Cardiac muscle cell (in vitro differentiated cells and primary cell): Measurements from ENCODE around the gene SLC25A43. TPM values are rescaled to one million over a fixed set of nuclear protein-coding genes. Genes with fewer than 3 reads are reported as not detected.
"Not testable (repeated sequence)": the region's sequence is repeated elsewhere in the genome, so short reads cannot be mapped to it uniquely, and the experiment has no call there.

ENCODE experiments used
- DNase-seq, 2 donors: peaks; one replicate each; pipeline versions ENCODE4 v3.0.0 to v3.0.0-alpha.2; 2010 to 2017; ENCODE audit warnings: low read depth in 1 of 2, low spot score in 1 of 2
- H3K27ac ChIP-seq: fragments of 200-600 bp; sonication (generic); 2 replicates; pipeline ENCODE4 v1.5.1; 2016
- H3K27me3 ChIP-seq: fragments of 200-600 bp; sonication (generic); 2 replicates; pipeline ENCODE4 v1.6.0; 2016; ENCODE audit warnings: control low read depth
- H3K36me3 ChIP-seq: fragments of 200-600 bp; sonication (generic); 2 replicates; pipeline ENCODE4 v1.5.1; 2016; ENCODE audit warnings: control low read depth
- H3K4me1 ChIP-seq: fragments of 200-600 bp; sonication (generic); 2 replicates; pipeline ENCODE4 v1.8.1; 2017; ENCODE audit warnings: low read depth, mild to moderate bottlenecking, mixed run types
- H3K4me3 ChIP-seq: fragments of 200-600 bp; sonication (generic); 2 replicates; pipeline ENCODE4 v1.5.1; 2016; ENCODE audit warnings: mild to moderate bottlenecking
- H3K9me3 ChIP-seq: fragments of 200-600 bp; sonication (generic); 2 replicates; pipeline ENCODE4 v1.5.1; 2017; ENCODE audit warnings: low read depth, mild to moderate bottlenecking, control low read depth
- polyA plus RNA-seq: library from polyadenylated mRNA; unstranded; fragments of >200 nt; fragmentation: Nextera tagmentation; extraction: Ambion mirVana; gene quantifications from 2 replicates; pipeline ENCODE4 v1.2.1, GENCODE V29; 2016
- total RNA-seq: library from RNA; depleted of rRNA; stranded (reverse); fragments of >200 nt; gene quantifications from 2 replicates; pipeline ENCODE4 v1.2.3, GENCODE V29; 2016
- TF ChIP-seq, protein P1 (sequence below): IDR thresholded peaks from 2 replicates; pipeline ENCODE4 v1.5.1; 2012; ENCODE audit warnings: low read depth, mild to moderate bottlenecking, low read length

SLC25A43 gene
- total and polyA plus RNA-seq, 2 experiments from 2014 or later = 3.0 to 3.5 TPM

DNA sequence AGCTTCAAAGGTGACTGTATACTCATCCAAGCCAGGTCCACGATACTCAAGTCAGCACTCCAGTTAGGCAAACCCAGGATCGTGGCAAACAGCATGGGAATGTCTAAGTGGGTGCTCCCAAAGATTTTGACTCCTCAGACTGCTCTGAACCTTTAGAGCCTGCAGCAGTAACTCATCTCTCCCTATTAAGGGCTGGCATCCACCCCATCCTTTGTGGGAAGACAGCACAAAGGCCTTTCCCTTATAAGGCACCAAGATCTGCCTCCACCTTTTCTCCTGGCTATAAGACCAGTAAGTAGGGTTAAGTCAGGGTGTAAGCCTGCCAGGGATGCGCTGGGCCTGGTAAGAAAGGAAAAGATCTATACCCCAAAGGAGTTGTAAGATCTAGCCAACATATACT lies 23.6 kb upstream of the SLC25A43 start:
- no peaks in the 10 kb centered on the region for H3K36me3 ChIP-seq
- H3K4me1 ChIP-seq = no peaks in the 10 kb centered on the region
- no peaks in the 10 kb centered on the region for H3K27me3 ChIP-seq
- TF ChIP-seq, protein P1, sequence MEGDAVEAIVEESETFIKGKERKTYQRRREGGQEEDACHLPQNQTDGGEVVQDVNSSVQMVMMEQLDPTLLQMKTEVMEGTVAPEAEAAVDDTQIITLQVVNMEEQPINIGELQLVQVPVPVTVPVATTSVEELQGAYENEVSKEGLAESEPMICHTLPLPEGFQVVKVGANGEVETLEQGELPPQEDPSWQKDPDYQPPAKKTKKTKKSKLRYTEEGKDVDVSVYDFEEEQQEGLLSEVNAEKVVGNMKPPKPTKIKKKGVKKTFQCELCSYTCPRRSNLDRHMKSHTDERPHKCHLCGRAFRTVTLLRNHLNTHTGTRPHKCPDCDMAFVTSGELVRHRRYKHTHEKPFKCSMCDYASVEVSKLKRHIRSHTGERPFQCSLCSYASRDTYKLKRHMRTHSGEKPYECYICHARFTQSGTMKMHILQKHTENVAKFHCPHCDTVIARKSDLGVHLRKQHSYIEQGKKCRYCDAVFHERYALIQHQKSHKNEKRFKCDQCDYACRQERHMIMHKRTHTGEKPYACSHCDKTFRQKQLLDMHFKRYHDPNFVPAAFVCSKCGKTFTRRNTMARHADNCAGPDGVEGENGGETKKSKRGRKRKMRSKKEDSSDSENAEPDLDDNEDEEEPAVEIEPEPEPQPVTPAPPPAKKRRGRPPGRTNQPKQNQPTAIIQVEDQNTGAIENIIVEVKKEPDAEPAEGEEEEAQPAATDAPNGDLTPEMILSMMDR = no peak
- H3K9me3 ChIP-seq = no peaks in the 10 kb centered on the region
- H3K27ac ChIP-seq = no peak overlapping the region
- H3K4me3 ChIP-seq = no peak overlapping the region
- no peak for DNase-seq

DNA sequence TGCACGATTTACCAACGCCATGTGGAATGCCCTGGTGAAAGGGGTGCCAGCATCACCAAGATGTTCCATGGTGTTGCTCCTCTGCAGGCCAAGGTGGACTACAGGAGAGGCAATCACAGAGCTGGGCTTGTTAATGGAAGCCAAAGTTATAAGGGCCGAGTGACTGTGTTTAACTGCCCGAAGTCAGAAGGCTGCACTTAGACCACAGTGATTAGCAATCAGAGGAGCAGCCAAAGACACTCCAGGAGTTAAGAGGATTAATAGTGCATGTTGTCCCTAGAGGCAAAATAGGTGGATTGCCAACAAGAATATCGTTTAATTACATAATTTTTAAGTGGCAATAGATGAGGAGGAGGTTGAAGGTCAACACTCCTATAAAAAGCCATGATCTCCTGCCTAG lies 22.8 kb upstream of the SLC25A43 start:
- no peak for DNase-seq
- H3K27me3 ChIP-seq = no peaks in the 10 kb centered on the region
- H3K27ac ChIP-seq = no peak overlapping the region
- H3K4me3 ChIP-seq = no peak overlapping the region
- H3K36me3 ChIP-seq = no peaks in the 10 kb centered on the region
- H3K9me3 ChIP-seq = no peaks in the 10 kb centered on the region
- H3K4me1 ChIP-seq = no peaks in the 10 kb centered on the region
- TF ChIP-seq, protein P1 = no peak

DNA sequence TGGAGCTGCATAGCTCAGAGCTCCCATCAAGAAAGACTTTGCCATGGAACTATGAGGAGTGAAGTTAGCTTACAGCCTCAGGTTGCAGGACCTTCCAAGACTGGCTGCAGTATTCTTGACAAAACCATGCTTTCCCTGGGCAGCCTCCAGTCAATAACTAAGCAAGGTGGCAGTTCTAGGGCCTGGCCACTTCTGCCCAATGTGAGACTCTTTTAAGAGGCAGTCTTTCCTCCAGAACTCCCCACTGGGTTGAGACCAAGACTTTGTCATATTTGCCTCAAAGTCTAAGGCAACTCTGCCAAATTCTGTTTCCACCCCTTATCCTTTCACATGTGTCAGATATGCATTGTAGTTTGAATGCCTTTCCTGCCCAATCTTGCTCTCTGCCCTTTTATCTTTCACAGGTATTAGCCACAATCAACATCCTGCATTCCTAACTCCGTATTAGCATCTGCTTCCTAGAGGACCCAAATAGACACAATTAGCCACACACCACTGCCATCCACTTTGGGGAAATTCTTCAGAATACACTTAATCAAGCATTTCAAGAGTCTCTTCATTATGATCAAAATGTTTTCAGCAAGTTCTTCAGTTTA lies 17.7 kb upstream of the SLC25A43 start:
- Histone ChIP-seq H3K27ac (no peak overlapping the region), H3K9me3 (no peaks in the 10 kb centered on the region), H3K4me1 (no peaks in the 10 kb centered on the region), H3K36me3 (no peaks in the 10 kb centered on the region), H3K27me3 (no peaks in the 10 kb centered on the region), H3K4me3 (no peak overlapping the region)
- TF ChIP-seq, protein P1 = no peak
- DNase-seq = no peak

DNA sequence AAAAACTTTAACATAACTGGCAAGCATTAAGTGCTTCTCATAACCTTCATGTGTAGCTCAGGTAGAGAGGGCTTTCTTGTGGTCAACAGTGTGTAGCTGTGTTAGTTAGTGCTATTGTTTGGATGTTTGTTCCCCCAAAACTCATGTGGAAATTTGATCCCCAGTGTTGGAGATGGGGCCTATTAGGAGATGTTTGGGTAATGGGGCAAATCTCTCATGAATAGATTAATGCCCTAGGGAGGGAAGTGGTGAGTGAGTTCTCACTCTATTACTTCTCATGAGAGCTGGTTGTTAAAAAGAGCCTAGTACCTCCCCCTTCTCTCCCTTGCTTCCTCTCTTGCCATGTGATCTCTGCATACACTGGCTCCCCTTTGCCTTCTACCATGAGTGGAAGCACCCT lies 16.5 kb upstream of the SLC25A43 start:
- H3K27ac ChIP-seq = no peak overlapping the region
- no peaks in the 10 kb centered on the region for H3K4me1 ChIP-seq
- H3K27me3 ChIP-seq = no peaks in the 10 kb centered on the region
- no peak overlapping the region for H3K4me3 ChIP-seq
- DNase-seq = no peak
- TF ChIP-seq, protein P1 = no peak
- H3K36me3 ChIP-seq = no peaks in the 10 kb centered on the region
- no peaks in the 10 kb centered on the region for H3K9me3 ChIP-seq

DNA sequence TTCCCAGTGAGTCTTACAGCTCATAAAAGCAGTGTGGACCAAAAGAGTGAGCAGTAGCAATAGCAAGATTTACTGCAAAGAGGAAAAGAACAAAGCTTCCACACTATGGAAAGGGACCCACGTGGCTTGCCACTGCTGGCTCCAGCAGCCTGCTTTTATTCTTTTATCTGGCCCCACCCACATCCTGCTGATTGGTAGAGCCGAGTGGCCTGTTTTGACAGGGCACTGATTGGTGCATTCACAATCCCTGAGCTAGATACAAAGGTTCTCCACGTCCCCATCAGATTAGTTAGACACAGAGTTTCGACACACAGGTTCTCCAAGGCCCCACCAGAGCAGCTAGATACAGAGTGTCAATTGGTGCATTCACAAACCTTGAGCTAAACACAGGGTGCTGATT lies 12.5 kb upstream of the SLC25A43 start:
- H3K4me1 ChIP-seq, H3K9me3 ChIP-seq, H3K4me3 ChIP-seq, H3K27me3 ChIP-seq, H3K36me3 ChIP-seq, DNase-seq, H3K27ac ChIP-seq: not testable (repeated sequence)

DNA sequence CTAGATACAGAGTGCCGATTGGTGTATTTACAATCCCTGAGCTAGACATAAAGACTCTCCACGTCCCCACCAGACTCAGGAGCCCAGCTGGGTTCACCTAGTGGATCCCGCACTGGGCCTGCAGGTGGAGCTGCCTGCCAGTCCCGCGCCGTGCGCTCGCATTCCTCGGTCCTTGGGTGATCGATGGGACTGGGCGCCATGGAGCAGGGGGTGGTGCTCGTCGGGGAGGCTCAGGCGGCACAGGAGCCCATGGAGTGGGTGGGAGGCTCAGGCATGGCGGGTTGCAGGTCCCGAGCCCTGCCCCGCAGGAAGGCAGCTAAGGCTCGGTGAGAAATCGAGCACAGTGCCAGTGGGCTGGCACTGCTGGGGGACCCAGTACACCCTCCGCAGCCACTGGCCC lies 11.7 kb upstream of the SLC25A43 start:
- not testable (repeated sequence) for H3K9me3 ChIP-seq

DNA sequence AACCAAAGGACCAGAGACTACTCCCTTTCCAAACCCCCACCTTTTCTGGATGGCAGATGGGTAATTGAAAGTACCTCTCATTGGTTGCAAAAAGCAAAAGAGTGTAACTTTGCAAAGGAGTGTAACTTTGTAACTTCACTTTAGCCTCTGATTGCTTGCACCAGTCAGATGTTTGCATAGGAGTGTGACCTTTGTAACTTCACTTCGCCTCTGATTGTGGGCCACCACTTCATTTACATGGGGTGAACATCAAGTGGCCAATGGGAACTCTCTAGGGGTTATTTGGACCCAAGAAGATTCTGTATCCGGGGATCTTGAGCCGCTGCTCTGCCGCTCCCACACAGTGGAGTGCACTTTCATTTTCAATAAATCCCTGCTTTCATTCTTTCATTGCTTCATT lies 9.9 kb upstream of the SLC25A43 start:
- Histone ChIP-seq H3K4me3 (no peak overlapping the region), H3K36me3 (no peaks in the 10 kb centered on the region)
- TF ChIP-seq, protein P1 = no peak

More for the DNA sequence above, 11.7 kb upstream of the SLC25A43 start:
- not testable (repeated sequence) for H3K27ac ChIP-seq, H3K4me3 ChIP-seq, DNase-seq, H3K36me3 ChIP-seq, H3K27me3 ChIP-seq, H3K4me1 ChIP-seq

More for the DNA sequence above, 9.9 kb upstream of the SLC25A43 start:
- Histone ChIP-seq H3K9me3 (no peaks in the 10 kb centered on the region), H3K27ac (no peak overlapping the region), H3K4me1 (no peaks in the 10 kb centered on the region), H3K27me3 (no peaks in the 10 kb centered on the region)
- DNase-seq = no peak
